CD4-positive, alpha-beta T cell (primary cell): ENCODE results near the gene H6PD. TPM values are rescaled to one million over a fixed set of nuclear protein-coding genes. Genes with fewer than 3 reads are reported as not detected.

Source experiments
- ATAC-seq: fragments of 200-7000 bp; cut with Tn5 transposase; one replicate; pipeline ENCODE4 v1.10.0; 2022; ENCODE audit warnings: mild to moderate bottlenecking; ENCODE audit not compliant: poor library complexity
- CTCF ChIA-PET: fragments of 350-600 bp; sonication (Branson Sonifier 250); formaldehyde crosslinking; loops from one replicate; lab custom pipeline; 2021; ENCODE audit warnings: antibody characterized with exemption, inconsistent platforms; lab: Charles Lee
- POLR2A ChIA-PET: fragments of 350-600 bp; sonication (Branson Sonifier 250); formaldehyde crosslinking; loops from one replicate; lab custom pipeline; 2021; ENCODE audit warnings: antibody characterized with exemption, inconsistent platforms; lab: Charles Lee
- DNase-seq, 14 experiments: peaks; one replicate each; pipeline ENCODE4 v3.0.0-alpha.2; 2013 to 2020; ENCODE audit warnings: mixed read lengths in 2 of 14
- H3K27ac ChIP-seq, 2 donors: one replicate each; pipeline versions ENCODE4 v1.5.1 to v1.7.0; 2013; ENCODE audit warnings: low read length in 2 of 2, low read depth in 1 of 2, mild to moderate bottlenecking in 1 of 2
- H3K27me3 ChIP-seq, 2 experiments: 1 replicate in 1 of 2; 2 replicates in 1 of 2; pipeline versions ENCODE4 v1.6.1 to v1.7.0; 2013; ENCODE audit warnings: low read length in 2 of 2, control low read depth in 1 of 2, mild to moderate bottlenecking in 1 of 2, moderate library complexity in 1 of 2; ENCODE audit not compliant: insufficient read depth in 2 of 2, control insufficient read depth in 1 of 2
- H3K36me3 ChIP-seq: one replicate; pipeline ENCODE4 v1.6.1; 2013; ENCODE audit warnings: low read length, control low read depth; ENCODE audit not compliant: insufficient read depth
- H3K4me1 ChIP-seq: one replicate; pipeline ENCODE4 v1.6.1; 2013; ENCODE audit warnings: low read length, control low read depth; ENCODE audit not compliant: insufficient read depth
- H3K4me3 ChIP-seq: one replicate; pipeline ENCODE4 v1.5.1; 2013; ENCODE audit warnings: mild to moderate bottlenecking, low read length, moderate library complexity
- H3K9me3 ChIP-seq, 2 experiments: 1 replicate in 1 of 2; 2 replicates in 1 of 2; pipeline versions ENCODE4 v1.6.1 to v1.7.0; 2013; ENCODE audit warnings: low read length in 2 of 2, mild to moderate bottlenecking in 2 of 2, control low read depth in 1 of 2, moderate library complexity in 1 of 2; ENCODE audit not compliant: control insufficient read depth in 1 of 2, insufficient read depth in 1 of 2
- H3K27ac Mint-ChIP-seq: one replicate; pipeline ENCODE4 v1.8.0; 2020; ENCODE audit warnings: mixed read lengths
- H3K27me3 Mint-ChIP-seq: one replicate; pipeline ENCODE4 v1.8.0; 2021; ENCODE audit warnings: mixed read lengths
- H3K36me3 Mint-ChIP-seq: one replicate; pipeline ENCODE4 v1.8.0; 2021; ENCODE audit warnings: low read depth, mixed read lengths
- H3K4me1 Mint-ChIP-seq: one replicate; pipeline ENCODE4 v1.8.0; 2021; ENCODE audit warnings: low read depth, mixed read lengths
- H3K4me3 Mint-ChIP-seq: one replicate; pipeline ENCODE4 v1.8.0; 2020; ENCODE audit warnings: mild to moderate bottlenecking, mixed read lengths
- H3K9me3 Mint-ChIP-seq: one replicate; pipeline ENCODE4 v1.8.0; 2020; ENCODE audit warnings: mixed read lengths
- intact Hi-C, 2 experiments: fragments of 100-400 bp; cut with DNase I in 1 of 2; cut with micrococcal nuclease in 1 of 2; formaldehyde crosslinking; loops; one replicate each; pipeline versions ENCODE4 v1.15.1 to v1.9.0; 2023 to 2025; cut with DNase I, micrococcal nuclease
- total RNA-seq, 174 experiments: library from RNA in 2 of 174; stranded (reverse) in 2 of 174; gene quantifications; one replicate each; pipeline ENCODE4 v1.2.3 and lab custom pipeline; 2021 to 2026
- TF ChIP-seq, protein P1 (sequence below): fragments of 200-600 bp; IDR thresholded peaks from one replicate; pipeline ENCODE4 v1.8.0; 2022; ENCODE audit warnings: antibody characterized with exemption, mild to moderate bottlenecking

The H6PD gene
- total RNA-seq, 2 experiments from 2014 or later: 13.6 to 13.9 TPM

DNA sequence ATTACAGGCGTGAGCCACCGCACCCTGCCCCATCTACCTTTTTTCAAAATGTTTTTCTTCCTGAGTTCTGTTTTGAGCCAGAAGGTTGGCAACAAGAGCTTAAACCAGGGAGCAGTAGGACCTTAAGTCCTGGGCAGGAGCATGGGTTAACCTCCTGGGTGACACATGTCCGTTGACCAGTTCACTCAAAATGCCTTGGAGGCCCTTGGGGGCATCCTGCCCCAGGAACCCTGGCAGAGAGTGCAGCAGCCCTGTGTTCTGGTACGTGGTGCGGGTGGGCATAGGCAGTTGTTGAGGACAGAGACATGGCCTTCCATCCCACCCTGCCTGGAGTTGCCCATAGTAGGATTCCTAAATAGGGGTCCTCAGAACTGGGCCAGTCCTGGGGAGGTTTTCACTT lies 11.6 kb downstream of the H6PD start:
- H3K9me3 Mint-ChIP-seq: no peaks in the 10 kb centered on the region
- Histone ChIP-seq H3K9me3 (no peaks in the 10 kb centered on the region), H3K36me3 (peaks cover 29% of the 10 kb centered on the region), H3K4me1 (peaks cover 23% of the 10 kb centered on the region), H3K4me3 (no peak overlapping the region), H3K27me3 (no peaks in the 10 kb centered on the region), H3K27ac (no peak overlapping the region)
- ChIA-PET CTCF (no interaction called here), POLR2A (interaction anchor here (1.4 kb wide), 1 partner anchor 21 kb away, joined by 5 read pairs; no protein-coding TSS in a partner anchor)
- no peaks in the 10 kb centered on the region for H3K27me3 Mint-ChIP-seq
- TF ChIP-seq, protein P1, sequence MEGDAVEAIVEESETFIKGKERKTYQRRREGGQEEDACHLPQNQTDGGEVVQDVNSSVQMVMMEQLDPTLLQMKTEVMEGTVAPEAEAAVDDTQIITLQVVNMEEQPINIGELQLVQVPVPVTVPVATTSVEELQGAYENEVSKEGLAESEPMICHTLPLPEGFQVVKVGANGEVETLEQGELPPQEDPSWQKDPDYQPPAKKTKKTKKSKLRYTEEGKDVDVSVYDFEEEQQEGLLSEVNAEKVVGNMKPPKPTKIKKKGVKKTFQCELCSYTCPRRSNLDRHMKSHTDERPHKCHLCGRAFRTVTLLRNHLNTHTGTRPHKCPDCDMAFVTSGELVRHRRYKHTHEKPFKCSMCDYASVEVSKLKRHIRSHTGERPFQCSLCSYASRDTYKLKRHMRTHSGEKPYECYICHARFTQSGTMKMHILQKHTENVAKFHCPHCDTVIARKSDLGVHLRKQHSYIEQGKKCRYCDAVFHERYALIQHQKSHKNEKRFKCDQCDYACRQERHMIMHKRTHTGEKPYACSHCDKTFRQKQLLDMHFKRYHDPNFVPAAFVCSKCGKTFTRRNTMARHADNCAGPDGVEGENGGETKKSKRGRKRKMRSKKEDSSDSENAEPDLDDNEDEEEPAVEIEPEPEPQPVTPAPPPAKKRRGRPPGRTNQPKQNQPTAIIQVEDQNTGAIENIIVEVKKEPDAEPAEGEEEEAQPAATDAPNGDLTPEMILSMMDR: no peak
- ATAC-seq: no peak
- intact Hi-C loops: no loop called here
- no peak for DNase-seq
- H3K27ac Mint-ChIP-seq: no peak overlapping the region
- no peak overlapping the region for H3K4me3 Mint-ChIP-seq
- peaks cover 14% of the 10 kb centered on the region for H3K36me3 Mint-ChIP-seq
- H3K4me1 Mint-ChIP-seq: peaks cover 21% of the 10 kb centered on the region

DNA sequence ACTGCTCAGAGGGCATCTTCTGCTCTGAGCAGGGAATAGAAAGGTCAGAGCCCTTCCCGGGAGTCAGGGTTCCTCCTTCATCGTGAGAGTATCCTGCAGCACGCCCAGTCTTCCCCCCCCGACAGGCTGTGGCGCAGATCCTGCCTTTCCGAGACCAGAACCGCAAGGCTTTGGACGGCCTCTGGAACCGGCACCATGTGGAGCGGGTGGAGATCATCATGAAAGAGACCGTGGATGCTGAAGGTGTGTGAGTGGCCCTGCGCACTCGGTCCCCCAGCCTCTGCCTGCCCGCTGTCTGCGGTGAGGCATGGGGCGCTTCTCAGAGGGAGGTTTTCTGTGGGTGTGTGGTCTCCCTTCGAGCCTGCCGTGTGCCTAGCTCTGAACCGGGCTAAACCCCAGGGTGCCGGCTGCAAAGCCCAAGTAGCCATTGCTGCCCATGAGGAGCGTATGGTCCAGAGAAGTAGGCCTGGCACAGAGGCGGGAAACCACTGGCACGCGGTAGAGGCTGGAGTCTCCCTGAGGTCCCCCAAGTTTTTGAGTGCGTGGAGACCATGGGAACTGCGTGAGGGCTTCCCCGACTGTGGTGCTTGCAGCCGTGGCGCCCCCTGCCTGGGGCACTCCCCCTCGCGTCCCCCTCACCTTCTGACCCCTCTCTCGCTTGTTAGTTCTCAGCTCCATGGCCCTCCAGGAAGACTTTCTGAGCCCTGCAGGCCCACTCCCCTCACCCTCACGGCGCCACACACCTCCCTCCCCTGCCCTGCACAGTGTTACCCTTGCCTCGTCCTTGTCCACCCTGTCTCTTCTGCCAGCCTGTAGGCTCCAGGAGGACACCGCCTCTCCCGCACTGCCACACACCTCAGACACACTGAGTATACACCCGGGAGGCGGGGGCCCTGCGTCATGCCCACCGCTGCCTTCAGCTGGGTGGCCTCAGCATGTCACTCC lies 12.5 kb downstream of the H6PD start:
- intact Hi-C loops: no loop called here
- no peak overlapping the region for H3K4me3 ChIP-seq
- peaks cover 29% of the 10 kb centered on the region for H3K36me3 ChIP-seq
- no peaks in the 10 kb centered on the region for H3K27me3 ChIP-seq
- H3K27ac ChIP-seq: no peak overlapping the region
- H3K4me1 ChIP-seq: peaks cover 23% of the 10 kb centered on the region
- Mint-ChIP-seq H3K4me3 (no peak overlapping the region), H3K27ac (no peak overlapping the region), H3K9me3 (no peaks in the 10 kb centered on the region), H3K36me3 (peaks cover 14% of the 10 kb centered on the region), H3K4me1 (peaks cover 21% of the 10 kb centered on the region), H3K27me3 (no peaks in the 10 kb centered on the region)
- ChIA-PET POLR2A (no interaction called here), CTCF (no interaction called here)
- no peak for DNase-seq
- H3K9me3 ChIP-seq: no peaks in the 10 kb centered on the region
- ATAC-seq: no peak
- TF ChIP-seq, protein P1: no peak

DNA sequence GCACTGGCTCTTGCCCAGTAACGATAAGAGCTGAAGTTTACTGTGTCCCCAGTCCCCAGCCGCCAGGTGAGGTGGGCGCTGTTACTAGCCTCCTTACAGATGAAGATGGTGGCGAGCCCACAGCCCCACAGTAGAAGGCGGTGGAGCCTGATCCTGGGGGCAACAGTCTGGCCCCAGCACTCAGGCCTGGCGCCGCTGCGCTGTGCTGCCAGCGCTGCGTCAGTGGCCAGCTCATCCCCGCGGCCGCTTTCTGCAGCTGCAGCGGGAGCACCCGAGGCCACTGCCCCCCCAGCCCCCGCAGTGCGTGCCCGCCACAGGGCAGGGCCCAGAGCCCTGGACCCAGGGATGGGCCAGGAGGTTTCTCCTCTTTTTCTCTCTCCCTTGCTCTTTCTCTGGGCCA lies 13.3 kb downstream of the H6PD start:
- CTCF ChIA-PET: no interaction called here
- H3K4me3 ChIP-seq: no peak overlapping the region
- H3K4me1 ChIP-seq: peaks cover 19% of the 10 kb centered on the region
- H3K27ac ChIP-seq: no peak overlapping the region
- no peaks in the 10 kb centered on the region for H3K27me3 ChIP-seq
- intact Hi-C loops: no loop called here
- H3K9me3 ChIP-seq: no peaks in the 10 kb centered on the region
- Mint-ChIP-seq H3K4me1 (peaks cover 21% of the 10 kb centered on the region), H3K27ac (no peak overlapping the region), H3K36me3 (peaks cover 14% of the 10 kb centered on the region), H3K4me3 (no peak overlapping the region), H3K27me3 (no peaks in the 10 kb centered on the region), H3K9me3 (no peaks in the 10 kb centered on the region)
- peaks cover 29% of the 10 kb centered on the region for H3K36me3 ChIP-seq
- DNase-seq (no peak), ATAC-seq (no peak)
- TF ChIP-seq, protein P1: no peak
- POLR2A ChIA-PET: no interaction called here
